ENCODE data around the gene UNG. TPM values are rescaled to one million over a fixed set of nuclear protein-coding genes. Genes with fewer than 3 reads are reported as not detected.

UNG gene
- total and polyA plus RNA-seq, 2 donors (not counting 1 experiment from before 2014, with no cell fraction given), result 6.1 to 14.7 TPM

GRCh38 chr12:109154451-109155438 lies 57.3 kb downstream of the UNG start:
- Mint-ChIP-seq H3K4me1 (peaks cover 22% of the 10 kb centered on the region), H3K4me3 (peak overlapping the region; percentile 99), H3K27ac (peak overlapping the region; percentile 94), H3K27me3 (peaks cover 3% of the 10 kb centered on the region), H3K9me3 (ENCODE audit: insufficient read depth) (no peaks in the 10 kb centered on the region)
- no peaks in the 10 kb centered on the region for H3K27me3 ChIP-seq (replicated peaks in 1 of 4; ENCODE audit: control extremely low read depth in 1 of 4, control insufficient read depth in 3 of 4, insufficient read depth in 4 of 4, low read length in 3 of 4)
- H3K4me1 ChIP-seq (ENCODE audit: control insufficient read depth in 2 of 2, insufficient read depth in 2 of 2, low read length in 2 of 2), result peaks cover 11 to 17% of the 10 kb centered on the region in 2 donors
- H2AFZ ChIP-seq (ENCODE audit: insufficient read depth, low read depth, low read length, poor library complexity, severe bottlenecking), result peak overlapping the region; percentile 93
- no peaks in the 10 kb centered on the region for H3K36me3 ChIP-seq (replicated peaks in 1 of 2; ENCODE audit: control extremely low read depth in 1 of 2, control insufficient read depth in 1 of 2, extremely low read depth in 1 of 2, insufficient read depth in 2 of 2, low read length in 1 of 2)
- peaks cover 20% of the 10 kb centered on the region for H3K79me2 ChIP-seq (ENCODE audit: control insufficient read depth, insufficient read depth, low read length)
- CTCF ChIA-PET, result interaction anchor here (0.6 to 1.6 kb wide), 4 partner anchors 18 to 43 kb away, joined by 3 to 4 read pairs (median 3); no protein-coding TSS in a partner anchor
- POLR2A ChIA-PET, result no interaction called here
- under 1% methylated on average over 56 of the region's 61 CpGs for WGBS (ENCODE audit: insufficient coverage)
- peak overlapping the region; percentile 66 to 81 (median 73) for H3K4me3 ChIP-seq (ENCODE audit: control extremely low read depth in 1 of 5, extremely low read depth in 1 of 5, insufficient read depth in 1 of 5, low read depth in 2 of 5, low read length in 4 of 5)
- H3K9ac ChIP-seq (ENCODE audit: low read length), result peak overlapping the region; percentile 87
- H3K9me3 ChIP-seq (ENCODE audit: control extremely low read depth in 1 of 3, control insufficient read depth in 2 of 3, insufficient read depth in 1 of 3, low read length in 2 of 3), result no peaks in the 10 kb centered on the region
- H3K27ac ChIP-seq (ENCODE audit: low read length in 2 of 2), result peak overlapping the region; percentile 26 to 69
- no peaks in the 10 kb centered on the region for H4K20me1 ChIP-seq (ENCODE audit: control insufficient read depth, insufficient read depth, low read length, poor library complexity, severe bottlenecking)
- DNase-seq, result peak; percentile 83
- no peak for TF ChIP-seq CTCF (IDR thresholded peaks at IDR 0.05)
- no peak for TF ChIP-seq EZH2 (IDR thresholded peaks at IDR 0.05; ENCODE audit: borderline replicate concordance, insufficient read depth, low read depth, low read length, poor library complexity, severe bottlenecking)
- peak; percentile 96 for ATAC-seq (ENCODE audit: low read depth)
- intact Hi-C loops (cut with micrococcal nuclease), result loop anchor here (1.0 kb wide), 1 partner anchor 56 kb away; no protein-coding TSS in a partner anchor
- peak overlapping the region; percentile 93 for H3K4me2 ChIP-seq (replicated peaks; ENCODE audit: low read depth, low read length, poor library complexity, severe bottlenecking)

- H3K27me3 ChIP-seq (replicated peaks in 1 of 4; ENCODE audit: control extremely low read depth in 1 of 4, control insufficient read depth in 3 of 4, insufficient read depth in 4 of 4, low read length in 3 of 4), result no peaks in the 10 kb centered on the region
- H3K27ac Mint-ChIP-seq, result no peak overlapping the region
- peaks cover 3% of the 10 kb centered on the region for H3K27me3 Mint-ChIP-seq
- ChIA-PET POLR2A (no interaction called here), CTCF (no interaction called here)
- no peak overlapping the region for H3K9ac ChIP-seq (ENCODE audit: low read length)
- WGBS (ENCODE audit: insufficient coverage), result 95% methylated on average over 3 of the region's 5 CpGs
- H3K4me3 ChIP-seq (ENCODE audit: control extremely low read depth in 1 of 5, extremely low read depth in 1 of 5, insufficient read depth in 1 of 5, low read depth in 2 of 5, low read length in 4 of 5), result no peak overlapping the region
- TF ChIP-seq EZH2 (IDR thresholded peaks at IDR 0.05; ENCODE audit: borderline replicate concordance, insufficient read depth, low read depth, low read length, poor library complexity, severe bottlenecking), result no peak
- H4K20me1 ChIP-seq (ENCODE audit: control insufficient read depth, insufficient read depth, low read length, poor library complexity, severe bottlenecking), result no peaks in the 10 kb centered on the region
- peak overlapping the region; percentile 99 for H3K4me3 Mint-ChIP-seq
- peaks cover 20% of the 10 kb centered on the region for H3K79me2 ChIP-seq (ENCODE audit: control insufficient read depth, insufficient read depth, low read length)
- intact Hi-C loops (cut with micrococcal nuclease), result no loop called here
- no peak overlapping the region for H3K27ac ChIP-seq (ENCODE audit: low read length in 2 of 2)
- peaks cover 22% of the 10 kb centered on the region for H3K4me1 Mint-ChIP-seq
- no peak for ATAC-seq (ENCODE audit: low read depth)
- no peaks in the 10 kb centered on the region for H3K36me3 ChIP-seq (replicated peaks in 1 of 2; ENCODE audit: control extremely low read depth in 1 of 2, control insufficient read depth in 1 of 2, extremely low read depth in 1 of 2, insufficient read depth in 2 of 2, low read length in 1 of 2)
- no peaks in the 10 kb centered on the region for H3K9me3 ChIP-seq (ENCODE audit: control extremely low read depth in 1 of 3, control insufficient read depth in 2 of 3, insufficient read depth in 1 of 3, low read length in 2 of 3)
- no peaks in the 10 kb centered on the region for H3K9me3 Mint-ChIP-seq (ENCODE audit: insufficient read depth)
- peaks cover 11 to 17% of the 10 kb centered on the region in 2 donors for H3K4me1 ChIP-seq (ENCODE audit: control insufficient read depth in 2 of 2, insufficient read depth in 2 of 2, low read length in 2 of 2)
- DNase-seq, result no peak
- H3K4me2 ChIP-seq (replicated peaks; ENCODE audit: low read depth, low read length, poor library complexity, severe bottlenecking), result no peak overlapping the region
- H2AFZ ChIP-seq (ENCODE audit: insufficient read depth, low read depth, low read length, poor library complexity, severe bottlenecking), result no peak overlapping the region
These were observed 58.6 kb downstream of the UNG start for GRCh38 chr12:109156036-109156435.
